AG10803 (cell line): ENCODE data around the gene PERM1.

Experiments
- DNase-seq: peaks from one replicate; pipeline ENCODE4 v3.0.0; 2010; ENCODE audit warnings: low read depth
- H3K4me3 ChIP-seq: 2 replicates; pipeline ENCODE4 v1.5.1; 2011; ENCODE audit warnings: mild to moderate bottlenecking, low read length, control low read depth
- TF ChIP-seq, protein P1 (sequence below): conservative IDR thresholded peaks from 2 replicates; pipeline ENCODE4 v1.5.1; 2011; ENCODE audit warnings: mild to moderate bottlenecking, low read length, control low read depth, inconsistent platforms

PERM1 gene

DNA sequence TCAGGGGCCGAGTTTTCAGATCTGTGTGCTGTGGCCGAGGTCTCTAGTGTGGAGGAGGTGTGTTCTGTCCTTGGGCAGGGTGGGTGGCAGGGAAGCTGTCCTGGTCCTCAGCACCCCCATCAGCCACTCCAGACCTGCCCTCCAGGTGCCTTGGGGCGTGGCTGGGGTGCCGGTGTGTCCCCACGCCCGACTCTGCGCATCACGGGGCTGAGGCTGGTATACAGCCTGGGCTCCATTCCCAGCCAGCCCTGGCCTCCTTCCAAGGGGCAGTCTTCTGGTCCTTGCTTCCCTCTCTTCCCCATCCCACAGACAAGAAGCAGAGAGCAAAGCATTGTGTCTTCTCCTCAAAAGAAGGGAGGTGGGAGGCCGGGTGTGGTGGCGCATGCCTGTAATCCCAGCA lies 54.1 kb downstream of the PERM1 start:
- no peak for DNase-seq
- TF ChIP-seq, protein P1, sequence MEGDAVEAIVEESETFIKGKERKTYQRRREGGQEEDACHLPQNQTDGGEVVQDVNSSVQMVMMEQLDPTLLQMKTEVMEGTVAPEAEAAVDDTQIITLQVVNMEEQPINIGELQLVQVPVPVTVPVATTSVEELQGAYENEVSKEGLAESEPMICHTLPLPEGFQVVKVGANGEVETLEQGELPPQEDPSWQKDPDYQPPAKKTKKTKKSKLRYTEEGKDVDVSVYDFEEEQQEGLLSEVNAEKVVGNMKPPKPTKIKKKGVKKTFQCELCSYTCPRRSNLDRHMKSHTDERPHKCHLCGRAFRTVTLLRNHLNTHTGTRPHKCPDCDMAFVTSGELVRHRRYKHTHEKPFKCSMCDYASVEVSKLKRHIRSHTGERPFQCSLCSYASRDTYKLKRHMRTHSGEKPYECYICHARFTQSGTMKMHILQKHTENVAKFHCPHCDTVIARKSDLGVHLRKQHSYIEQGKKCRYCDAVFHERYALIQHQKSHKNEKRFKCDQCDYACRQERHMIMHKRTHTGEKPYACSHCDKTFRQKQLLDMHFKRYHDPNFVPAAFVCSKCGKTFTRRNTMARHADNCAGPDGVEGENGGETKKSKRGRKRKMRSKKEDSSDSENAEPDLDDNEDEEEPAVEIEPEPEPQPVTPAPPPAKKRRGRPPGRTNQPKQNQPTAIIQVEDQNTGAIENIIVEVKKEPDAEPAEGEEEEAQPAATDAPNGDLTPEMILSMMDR = no peak
- H3K4me3 ChIP-seq = no peak overlapping the region

DNA sequence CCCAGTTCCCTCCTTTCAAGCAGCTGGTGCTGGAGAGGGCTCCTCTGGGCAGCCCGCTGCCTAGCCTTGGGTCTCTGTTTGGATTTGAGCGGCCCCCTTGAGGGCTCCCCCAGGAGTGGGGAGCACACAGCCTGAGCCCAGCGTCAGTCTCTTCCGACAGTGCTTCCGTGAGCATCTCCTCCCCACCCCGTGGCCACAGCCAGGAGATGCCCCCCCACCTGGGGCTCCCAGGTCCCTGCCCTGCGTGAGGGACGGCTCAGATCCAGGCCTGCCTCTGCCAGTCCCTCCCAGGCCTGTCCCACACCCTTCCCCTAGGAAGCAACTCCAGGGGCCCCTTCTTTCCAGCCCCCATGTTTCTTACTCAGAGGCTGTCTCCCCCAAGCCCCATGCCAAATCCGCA lies 54.7 kb downstream of the PERM1 start:
- TF ChIP-seq, protein P1 = no peak
- no peak overlapping the region for H3K4me3 ChIP-seq
- no peak for DNase-seq

DNA sequence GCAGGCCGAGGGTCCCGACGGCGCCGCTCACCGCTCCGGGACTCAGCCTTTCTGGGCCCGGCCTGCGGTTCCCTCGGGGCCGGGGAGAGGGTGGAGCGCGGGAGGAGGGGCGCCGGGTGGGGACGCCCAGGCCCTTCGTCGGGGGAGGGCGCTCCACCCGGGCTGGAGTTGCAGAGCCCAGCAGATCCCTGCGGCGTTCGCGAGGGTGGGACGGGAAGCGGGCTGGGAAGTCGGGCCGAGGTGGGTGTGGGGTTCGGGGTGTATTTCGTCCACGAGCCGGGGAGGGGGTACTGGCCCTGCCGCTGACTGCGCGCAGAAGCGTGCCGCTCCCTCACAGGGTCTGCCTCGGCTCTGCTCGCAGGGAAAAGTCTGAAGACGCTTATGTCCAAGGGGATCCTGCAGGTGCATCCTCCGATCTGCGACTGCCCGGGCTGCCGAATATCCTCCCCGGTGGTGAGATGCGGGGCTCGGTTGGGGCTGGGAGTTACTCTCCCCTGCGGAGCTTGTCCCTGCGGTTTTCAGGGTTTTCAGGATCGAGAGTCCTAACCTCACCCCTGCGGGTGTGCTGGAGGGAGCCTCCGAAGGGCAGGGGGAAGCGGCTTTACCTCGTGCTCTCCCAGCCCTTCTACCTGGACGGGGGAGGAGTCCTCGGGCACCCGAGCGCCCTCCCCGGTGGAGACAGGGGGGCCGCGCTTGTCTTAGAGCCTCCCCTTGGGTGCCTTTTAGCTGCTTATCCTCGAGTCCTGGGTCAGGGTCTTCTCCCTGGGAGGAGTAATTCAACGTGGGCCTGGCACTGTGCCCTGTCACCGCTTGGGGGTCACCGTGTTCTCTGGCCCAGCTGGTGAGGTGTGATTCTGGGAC lies 56.1 kb downstream of the PERM1 start:
- TF ChIP-seq, protein P1 = no peak
- H3K4me3 ChIP-seq = peak overlapping the region; percentile 55
- DNase-seq = peak; percentile 53
